ENCODE results near the gene CRTAC1.

- no peak for TF ChIP-seq POLR2A (IDR thresholded peaks at IDR 0.05)
- TF ChIP-seq CTCF (IDR thresholded peaks at IDR 0.05): no peak
Measured at GRCh38 chr10:97907830-97908229, 122.6 kb downstream of the CRTAC1 start.
